C1 segment of cervical spinal cord (tissue), 14 donors: ENCODE measurements around the gene HPS4.

ENCODE experiments used
- DNase-seq, 14 donors: peaks; one replicate each; lab custom pipeline; 2025; lab: John Stamatoyannopoulos, UW

HPS4 gene

GRCh38 chr22:26499188-26499703 is 15.7 kb upstream of the HPS4 start:
- DNase-seq = no peak

GRCh38 chr22:26496456-26496855 is 12.9 kb upstream of the HPS4 start:
- DNase-seq = no peak

- DNase-seq = no peak
Measured at GRCh38 chr22:26494506-26494905, 10.9 kb upstream of the HPS4 start.

GRCh38 chr22:26492220-26492619 is 8.6 kb upstream of the HPS4 start:
- DNase-seq = no peak

- no peak for DNase-seq
Measured at GRCh38 chr22:26489447-26490036, 6.0 kb upstream of the HPS4 start.

- no peak for DNase-seq
Measured at GRCh38 chr22:26487996-26488395, 4.4 kb upstream of the HPS4 start.

- no peak for DNase-seq
Measured at GRCh38 chr22:26486394-26486793, 2.8 kb upstream of the HPS4 start.

GRCh38 chr22:26485806-26486390 is 2.3 kb upstream of the HPS4 start:
- no peak for DNase-seq

- no peak for DNase-seq
Measured at GRCh38 chr22:26485013-26485412, 1.4 kb upstream of the HPS4 start.

- no peak for DNase-seq
Measured at GRCh38 chr22:26484360-26484706, 750 bp upstream of the HPS4 start.

- DNase-seq = peak in 1 of 14 donors; percentile 24
Measured at GRCh38 chr22:26483043-26483438, 542 bp downstream of the HPS4 start.

GRCh38 chr22:26482161-26482560 is 1.4 kb downstream of the HPS4 start:
- no peak for DNase-seq

- DNase-seq = no peak
Measured at GRCh38 chr22:26481694-26482093, 1.9 kb downstream of the HPS4 start.

- no peak for DNase-seq
Measured at GRCh38 chr22:26481112-26481693, 2.4 kb downstream of the HPS4 start.

GRCh38 chr22:26480611-26480932 is 3.0 kb downstream of the HPS4 start:
- DNase-seq = no peak

GRCh38 chr22:26479792-26480610 is 3.6 kb downstream of the HPS4 start:
- DNase-seq = no peak

GRCh38 chr22:26479043-26479791 is 4.4 kb downstream of the HPS4 start:
- DNase-seq = peak in 1 of 14 donors; percentile 77

GRCh38 chr22:26477341-26477731 is 6.2 kb downstream of the HPS4 start:
- no peak for DNase-seq

GRCh38 chr22:26476705-26477340 is 6.8 kb downstream of the HPS4 start:
- no peak for DNase-seq

- no peak for DNase-seq
Measured at GRCh38 chr22:26474682-26475081, 8.9 kb downstream of the HPS4 start.

GRCh38 chr22:26471522-26471921 is 12.1 kb downstream of the HPS4 start:
- DNase-seq = peak in 1 of 14 donors; percentile 68
